IMR-90 (cell line): ENCODE results near the gene SH2D1B. TPM values are rescaled to one million over a fixed set of nuclear protein-coding genes. Genes with fewer than 3 reads are reported as not detected.
A peak's percentile ranks its signal among the peaks of the same experiment; 100 is the strongest.

ENCODE experiments used
- ATAC-seq: fragments of 200-7000 bp; cut with Tn5 transposase; 2 replicates; pipeline ENCODE4 v1.9.1; 2020; ENCODE audit warnings: low read depth, mild to moderate bottlenecking, moderate library complexity
- BruUV-seq: library from RNA; stranded (reverse); fragments of 400-500 nt; replicated peaks from 2 replicates; lab custom pipeline; 2021; lab: Mats Ljungman, UMichigan
- CTCF ChIA-PET: fragments of 300-600 bp; formaldehyde crosslinking; extraction: SDS; loops from one replicate; lab custom pipeline; 2021; ENCODE audit warnings: antibody characterized with exemption; lab: Yijun Ruan, JAX
- POLR2A ChIA-PET: fragments of 300-600 bp; sonication (Branson Sonifier 250); formaldehyde crosslinking; loops from one replicate; lab custom pipeline; 2022; ENCODE audit warnings: antibody characterized with exemption; ENCODE audit not compliant: unreplicated experiment; lab: Charles Lee
- DNase-seq: peaks from one replicate; pipeline ENCODE4 v3.0.0; 2013
- H2AFZ ChIP-seq: replicated peaks from 2 replicates; pipeline ENCODE3; 2013; ENCODE audit warnings: low read length, mild to moderate bottlenecking; ENCODE audit not compliant: poor library complexity
- H2AK5ac ChIP-seq: 2 replicates; pipeline ENCODE4 v1.6.1; 2013; ENCODE audit warnings: low read depth, low read length, inconsistent platforms
- H2AK9ac ChIP-seq: replicated peaks from 2 replicates; pipeline ENCODE3; 2013; ENCODE audit warnings: mild to moderate bottlenecking, low read depth, low read length, moderate library complexity; ENCODE audit not compliant: poor library complexity
- H2BK120ac ChIP-seq: 2 replicates; pipeline ENCODE4 v1.6.1; 2013; ENCODE audit warnings: low read depth, low read length, inconsistent platforms
- H2BK15ac ChIP-seq: 3 replicates; pipeline ENCODE4 v1.6.1; 2013; ENCODE audit warnings: low read depth, low read length, inconsistent platforms
- H2BK20ac ChIP-seq: 2 replicates; pipeline ENCODE4 v1.6.1; 2013; ENCODE audit warnings: low read depth, mild to moderate bottlenecking, inconsistent platforms, low read length, moderate library complexity
- H2BK5ac ChIP-seq: 2 replicates; pipeline ENCODE4 v1.6.1; 2013; ENCODE audit warnings: mild to moderate bottlenecking, low read depth, low read length, inconsistent platforms; ENCODE audit not compliant: poor library complexity, severe bottlenecking
- H3K14ac ChIP-seq: replicated peaks from 2 replicates; pipeline ENCODE4 v1.6.1; 2013; ENCODE audit warnings: low read depth, low read length, inconsistent platforms
- H3K18ac ChIP-seq: 2 replicates; pipeline ENCODE4 v1.6.1; 2013; ENCODE audit warnings: low read depth, low read length, control low read depth
- H3K23ac ChIP-seq: 2 replicates; pipeline ENCODE4 v1.6.1; 2013; ENCODE audit warnings: low read depth, low read length, inconsistent platforms
- H3K27ac ChIP-seq: 2 replicates; pipeline ENCODE4 v1.5.1; 2013; ENCODE audit warnings: mild to moderate bottlenecking, control low read depth, low read length; ENCODE audit not compliant: insufficient read depth
- H3K27me3 ChIP-seq: 2 replicates; pipeline ENCODE4 v1.6.1; 2013; ENCODE audit warnings: low read length; ENCODE audit not compliant: control insufficient read depth, insufficient read depth
- H3K36me3 ChIP-seq: 2 replicates; pipeline ENCODE4 v1.6.1; 2013; ENCODE audit warnings: low read length, mixed read lengths; ENCODE audit not compliant: control insufficient read depth, insufficient read depth
- H3K4ac ChIP-seq: 2 replicates; pipeline ENCODE4 v1.6.1; 2013; ENCODE audit warnings: low read depth, low read length, inconsistent platforms
- H3K4me1 ChIP-seq: 2 replicates; pipeline ENCODE4 v1.6.1; 2013; ENCODE audit warnings: low read length, mixed read lengths; ENCODE audit not compliant: control insufficient read depth, insufficient read depth
- H3K4me2 ChIP-seq: 2 replicates; pipeline ENCODE4 v1.6.1; 2013; ENCODE audit warnings: low read depth, mild to moderate bottlenecking, control low read depth, low read length, moderate library complexity
- H3K4me3 ChIP-seq: 2 replicates; pipeline ENCODE4 v1.5.1; 2013; ENCODE audit warnings: low read depth, mild to moderate bottlenecking, control low read depth, low read length, moderate library complexity; ENCODE audit not compliant: insufficient read depth
- H3K56ac ChIP-seq: 2 replicates; pipeline ENCODE4 v1.6.1; 2013; ENCODE audit warnings: low read length, inconsistent platforms; ENCODE audit not compliant: insufficient read depth; ENCODE audit errors: extremely low read depth
- H3K79me1 ChIP-seq, 2 experiments: 2 replicates each; pipeline ENCODE4 v1.6.1; 2013; ENCODE audit warnings: low read length in 2 of 2, inconsistent platforms in 1 of 2, low read depth in 1 of 2
- H3K9ac ChIP-seq: 2 replicates; pipeline ENCODE4 v1.6.1; 2013; ENCODE audit warnings: low read depth, low read length, control low read depth
- H3K9me1 ChIP-seq: 2 replicates; pipeline ENCODE4 v1.6.1; 2013; ENCODE audit warnings: low read length, inconsistent platforms; ENCODE audit not compliant: insufficient read depth
- H3K9me3 ChIP-seq: 2 replicates; pipeline ENCODE4 v1.6.1; 2013; ENCODE audit warnings: low read length; ENCODE audit not compliant: control insufficient read depth, insufficient read depth
- H4K20me1 ChIP-seq: 2 replicates; pipeline ENCODE4 v1.6.1; 2013; ENCODE audit warnings: low read length, inconsistent platforms; ENCODE audit not compliant: insufficient read depth
- H4K5ac ChIP-seq: 2 replicates; pipeline ENCODE4 v1.6.1; 2013; ENCODE audit warnings: mild to moderate bottlenecking, low read depth, low read length, control low read depth
- H4K8ac ChIP-seq, 2 experiments: 2 replicates each; pipeline ENCODE4 v1.6.1; 2013; ENCODE audit warnings: low read depth in 2 of 2, low read length in 2 of 2, control low read depth in 1 of 2, inconsistent platforms in 1 of 2
- H4K91ac ChIP-seq: 2 replicates; pipeline ENCODE4 v1.6.1; 2013; ENCODE audit warnings: low read depth, low read length, inconsistent platforms; ENCODE audit not compliant: insufficient read depth
- CEBPB ChIP-seq: IDR thresholded peaks from 2 replicates; pipeline ENCODE4 v1.6.1; 2012; ENCODE audit warnings: low read depth, low read length, improper control_type of control experiment
- CHD1 ChIP-seq: IDR thresholded peaks from 2 replicates; pipeline ENCODE4 v1.6.1; 2012; ENCODE audit warnings: low read depth, low read length, improper control_type of control experiment
- CTCF ChIP-seq: conservative IDR thresholded peaks from 2 replicates; pipeline ENCODE4 v1.5.1; 2012; ENCODE audit warnings: mild to moderate bottlenecking, low read depth, low read length, improper control_type of control experiment
- ELK1 ChIP-seq: fragments of 150-350 bp; IDR thresholded peaks from 2 replicates; pipeline ENCODE4 v1.6.1; 2016; ENCODE audit warnings: low read depth, mild to moderate bottlenecking, low read length, moderate library complexity, borderline replicate concordance
- FOS ChIP-seq: fragments of 150-350 bp; IDR thresholded peaks from 2 replicates; pipeline ENCODE4 v1.6.1; 2016; ENCODE audit warnings: low read depth, low read length
- MAFK ChIP-seq: IDR thresholded peaks from 2 replicates; pipeline ENCODE4 v1.6.1; 2012; ENCODE audit warnings: low read depth, low read length, improper control_type of control experiment
- RAD21 ChIP-seq: IDR thresholded peaks from 2 replicates; pipeline ENCODE4 v1.6.1; 2012; ENCODE audit warnings: low read length, improper control_type of control experiment
- RCOR1 ChIP-seq: IDR thresholded peaks from 2 replicates; pipeline ENCODE4 v1.6.1; 2012; ENCODE audit warnings: mild to moderate bottlenecking, low read length, improper control_type of control experiment; ENCODE audit not compliant: insufficient replicate concordance
- SMC3 ChIP-seq: fragments of 150-350 bp; IDR thresholded peaks from 2 replicates; pipeline ENCODE4 v1.6.1; 2016; ENCODE audit warnings: low read depth, mild to moderate bottlenecking, antibody characterized with exemption, low read length, moderate library complexity
- USF2 ChIP-seq: fragments of 150-350 bp; IDR thresholded peaks from 2 replicates; pipeline ENCODE4 v1.6.1; 2017; ENCODE audit warnings: mild to moderate bottlenecking, antibody characterized with exemption, low read length, low read depth
- WGBS, 2 experiments: methylation state at CpG; one replicate each; pipeline versions ENCODE4 v1.1.5 to v1.1.7; 2013; ENCODE audit warnings: missing lambda C conversion rate in 2 of 2; ENCODE audit not compliant: insufficient read length in 1 of 2; ENCODE audit errors: extremely low coverage in 2 of 2; 5-methylcytosine and 5-hydroxymethylcytosine counted together
- dilution Hi-C: fragments of 300-500 bp; cut with HindIII; formaldehyde crosslinking; loops from one replicate; pipeline ENCODE4 v1.14.3; 2018; ENCODE audit warnings: low sequenced_read_pairs; ENCODE audit not compliant: unreplicated experiment
- in situ Hi-C: fragments of 300-500 bp; cut with MboI; formaldehyde crosslinking; loops from 3 replicates; pipeline ENCODE4 v1.14.3; 2019; ENCODE audit warnings: low sequenced_read_pairs, inconsistent platforms, mixed read lengths
- intact Hi-C: fragments of 100-400 bp; cut with micrococcal nuclease; formaldehyde crosslinking; loops from 2 replicates; pipeline ENCODE4 v1.10.0; 2022
- polyA plus RNA-seq, 3 experiments: library from polyadenylated mRNA; depleted of rRNA; stranded (reverse); fragments of >200 nt; gene quantifications; 2 replicates each; pipeline ENCODE4 v1.2.3, GENCODE V29; 2012; ENCODE audit warnings: low replicate concordance in 1 of 3
- total RNA-seq: library from RNA; depleted of rRNA; stranded (reverse); fragments of >200 nt; gene quantifications from 2 replicates; pipeline ENCODE4 v1.2.3, GENCODE V29; 2012

SH2D1B gene
- total and polyA plus RNA-seq, 2 of the 4 experiments (the other 2 are of a cell fraction) = 0.03 to 0.18 TPM

GRCh38 chr1:162367073-162367472 lies 44.9 kb downstream of the SH2D1B start:
- H4K8ac ChIP-seq = no peak overlapping the region
- H3K4me1 ChIP-seq = no peaks in the 10 kb centered on the region
- CTCF ChIA-PET = interaction anchor here (1.1 to 1.5 kb wide), 3 partner anchors 10 to 311 kb away, joined by 3 to 5 read pairs (median 4); no protein-coding TSS in a partner anchor
- H2BK120ac ChIP-seq = no peak overlapping the region
- H2AK5ac ChIP-seq = no peak overlapping the region
- DNase-seq = no peak
- no peak for TF ChIP-seq SMC3
- no peak for TF ChIP-seq CHD1
- TF ChIP-seq CEBPB = no peak
- TF ChIP-seq CTCF = no peak
- TF ChIP-seq ELK1 = no peak
- no peak for TF ChIP-seq MAFK
- TF ChIP-seq RCOR1 = no peak
- TF ChIP-seq RAD21 = no peak
- no peak for TF ChIP-seq FOS
- TF ChIP-seq USF2 = no peak
- no peak overlapping the region for H2AK9ac ChIP-seq
- dilution Hi-C loops = no loop called here
- H3K4ac ChIP-seq = no peak overlapping the region
- 0 out of 2 replicates have a peak overlapping the region, but pooled peaks have one; percentile 23 for H3K4me3 ChIP-seq
- POLR2A ChIA-PET = no interaction called here
- H3K23ac ChIP-seq = no peak overlapping the region
- in situ Hi-C loops = no loop called here
- H2AFZ ChIP-seq = peak overlapping the region; percentile 75
- H4K20me1 ChIP-seq = no peaks in the 10 kb centered on the region
- no peak overlapping the region for H2BK20ac ChIP-seq
- no peaks in the 10 kb centered on the region for H3K79me1 ChIP-seq
- H3K56ac ChIP-seq = no peak overlapping the region
- H4K5ac ChIP-seq = no peak overlapping the region
- H3K9me1 ChIP-seq = no peaks in the 10 kb centered on the region
- peaks cover 18% of the 10 kb centered on the region for H3K27me3 ChIP-seq
- no peak overlapping the region for H2BK15ac ChIP-seq
- H3K18ac ChIP-seq = no peak overlapping the region
- no peak overlapping the region for H3K4me2 ChIP-seq
- H3K27ac ChIP-seq = no peak overlapping the region
- no peaks in the 10 kb centered on the region for H3K36me3 ChIP-seq
- H3K9me3 ChIP-seq = no peaks in the 10 kb centered on the region
- H3K14ac ChIP-seq = no peak overlapping the region
- intact Hi-C loops = no loop called here
- H4K91ac ChIP-seq = no peak overlapping the region
- H2BK5ac ChIP-seq = no peak overlapping the region
- no peak overlapping the region for H3K9ac ChIP-seq
- no peak for ATAC-seq
- no TSS peak for BruUV-seq
- 76% methylated on average over 36 of the region's 36 CpGs; no CpG with 5 or more reads in 1 of the 2 experiments for WGBS, 2 experiments
